ENCODE results near the gene NKG7. TPM values are rescaled to one million over a fixed set of nuclear protein-coding genes. Genes with fewer than 3 reads are reported as not detected.

The NKG7 gene
- total RNA-seq, 4 donors from 2014 or later: not detected

DNA sequence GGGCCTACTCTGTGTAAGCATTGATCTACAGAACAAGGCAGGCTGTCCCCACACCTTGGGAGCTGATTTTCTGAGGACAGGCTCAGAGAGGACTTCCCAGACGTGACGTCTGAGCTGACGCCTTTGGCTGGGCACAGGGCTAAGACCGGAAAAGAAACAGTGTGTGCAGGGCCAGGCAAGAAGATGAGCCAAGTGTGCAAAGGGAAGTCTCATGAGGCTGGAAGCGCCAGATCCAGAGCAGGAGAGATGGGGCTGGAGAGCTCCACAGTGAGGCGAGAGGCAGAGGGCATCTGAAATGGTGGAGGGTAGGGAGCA is 48.3 kb downstream of the NKG7 start:
- TF ChIP-seq EP300 (IDR thresholded peaks at IDR 0.05) (no peak), POLR2AphosphoS5 (IDR thresholded peaks at IDR 0.05) (no peak), POLR2A (IDR thresholded peaks at IDR 0.05) (no peak)
- TF ChIP-seq, protein P1, sequence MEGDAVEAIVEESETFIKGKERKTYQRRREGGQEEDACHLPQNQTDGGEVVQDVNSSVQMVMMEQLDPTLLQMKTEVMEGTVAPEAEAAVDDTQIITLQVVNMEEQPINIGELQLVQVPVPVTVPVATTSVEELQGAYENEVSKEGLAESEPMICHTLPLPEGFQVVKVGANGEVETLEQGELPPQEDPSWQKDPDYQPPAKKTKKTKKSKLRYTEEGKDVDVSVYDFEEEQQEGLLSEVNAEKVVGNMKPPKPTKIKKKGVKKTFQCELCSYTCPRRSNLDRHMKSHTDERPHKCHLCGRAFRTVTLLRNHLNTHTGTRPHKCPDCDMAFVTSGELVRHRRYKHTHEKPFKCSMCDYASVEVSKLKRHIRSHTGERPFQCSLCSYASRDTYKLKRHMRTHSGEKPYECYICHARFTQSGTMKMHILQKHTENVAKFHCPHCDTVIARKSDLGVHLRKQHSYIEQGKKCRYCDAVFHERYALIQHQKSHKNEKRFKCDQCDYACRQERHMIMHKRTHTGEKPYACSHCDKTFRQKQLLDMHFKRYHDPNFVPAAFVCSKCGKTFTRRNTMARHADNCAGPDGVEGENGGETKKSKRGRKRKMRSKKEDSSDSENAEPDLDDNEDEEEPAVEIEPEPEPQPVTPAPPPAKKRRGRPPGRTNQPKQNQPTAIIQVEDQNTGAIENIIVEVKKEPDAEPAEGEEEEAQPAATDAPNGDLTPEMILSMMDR (IDR thresholded peaks at IDR 0.05): no peak
- Histone ChIP-seq H3K36me3 (no peaks in the 10 kb centered on the region), H3K4me3 (no peak overlapping the region), H3K27ac (no peak overlapping the region), H3K27me3 (peaks cover 66% of the 10 kb centered on the region), H3K9me3 (no peaks in the 10 kb centered on the region), H3K4me1 (peaks cover 14% of the 10 kb centered on the region)
- 67% methylated on average over 6 of the region's 6 CpGs for WGBS
- no peak for DNase-seq (ENCODE audit: low spot score in 2 of 2)

DNA sequence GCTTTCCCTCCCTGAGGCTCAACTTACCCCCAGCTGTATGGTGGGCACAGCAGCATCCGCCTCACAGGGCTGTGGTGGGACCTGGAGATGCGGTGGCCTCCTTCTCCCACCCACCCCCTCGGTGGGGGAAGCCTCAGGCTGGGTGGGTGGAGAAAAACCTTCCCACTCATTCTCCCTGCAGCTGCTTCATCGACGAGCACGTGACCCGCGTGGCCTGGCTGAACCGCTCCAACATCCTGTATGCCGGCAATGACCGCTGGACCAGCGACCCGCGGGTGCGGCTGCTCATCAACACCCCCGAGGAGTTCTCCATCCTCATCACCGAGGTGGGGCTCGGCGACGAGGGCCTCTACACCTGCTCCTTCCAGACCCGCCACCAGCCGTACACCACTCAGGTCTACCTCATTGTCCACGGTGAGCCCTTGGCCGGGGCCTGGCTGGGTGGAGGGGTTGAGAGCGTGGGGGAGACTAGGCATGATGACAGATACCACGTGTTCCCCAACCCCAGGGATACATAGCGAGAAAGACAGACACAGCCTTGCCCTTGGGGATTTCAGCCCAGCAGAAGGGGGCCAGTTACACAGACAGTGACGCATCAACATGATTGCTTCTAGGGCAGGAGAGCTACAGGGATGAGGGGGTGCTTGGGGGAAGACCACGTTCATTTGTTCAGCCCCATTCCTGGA is 48.8 kb downstream of the NKG7 start:
- TF ChIP-seq EP300 (IDR thresholded peaks at IDR 0.05) (no peak), POLR2AphosphoS5 (IDR thresholded peaks at IDR 0.05) (no peak), POLR2A (IDR thresholded peaks at IDR 0.05) (no peak)
- TF ChIP-seq, protein P1 (IDR thresholded peaks at IDR 0.05): no peak
- no peak overlapping the region for H3K27ac ChIP-seq
- no peaks in the 10 kb centered on the region for H3K36me3 ChIP-seq
- no peak for DNase-seq (ENCODE audit: low spot score in 2 of 2)
- H3K27me3 ChIP-seq: peaks cover 64% of the 10 kb centered on the region
- H3K4me1 ChIP-seq: peaks cover 14% of the 10 kb centered on the region
- H3K4me3 ChIP-seq: no peak overlapping the region
- H3K9me3 ChIP-seq: no peaks in the 10 kb centered on the region
- WGBS: 80% methylated on average over 24 of the region's 29 CpGs

DNA sequence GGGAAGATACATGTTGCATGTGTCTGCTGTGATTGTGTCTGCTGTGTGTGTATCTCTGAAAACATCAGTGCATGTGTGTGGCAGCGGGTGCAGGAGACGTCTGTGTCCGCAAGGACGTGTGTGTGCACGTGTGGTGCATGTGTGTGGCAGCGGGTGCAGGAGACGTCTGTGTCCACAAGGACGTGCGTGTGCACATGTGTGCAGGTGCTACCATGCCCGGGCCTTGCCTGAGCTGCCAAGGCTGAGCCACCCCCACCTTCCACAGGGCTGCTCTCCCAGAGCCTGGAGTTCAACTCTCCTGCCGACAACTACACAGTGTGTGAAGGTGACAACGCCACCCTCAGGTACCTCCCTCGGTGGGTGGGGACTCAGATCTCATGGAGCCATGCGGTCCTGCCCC is 50.7 kb downstream of the NKG7 start:
- H3K36me3 ChIP-seq: no peaks in the 10 kb centered on the region
- H3K4me3 ChIP-seq: no peak overlapping the region
- 61% methylated on average over 13 of the region's 14 CpGs for WGBS
- TF ChIP-seq, protein P1 (IDR thresholded peaks at IDR 0.05): no peak
- TF ChIP-seq POLR2AphosphoS5 (IDR thresholded peaks at IDR 0.05) (no peak), POLR2A (IDR thresholded peaks at IDR 0.05) (no peak), EP300 (IDR thresholded peaks at IDR 0.05) (no peak)
- no peaks in the 10 kb centered on the region for H3K4me1 ChIP-seq
- DNase-seq (ENCODE audit: low spot score in 2 of 2): no peak
- no peak overlapping the region for H3K27ac ChIP-seq
- no peaks in the 10 kb centered on the region for H3K9me3 ChIP-seq
- H3K27me3 ChIP-seq: peaks cover 55% of the 10 kb centered on the region

Other genes with a start within 250 kb of the NKG7 start
- 1 to 10 TPM in 1 of 4 donors, under 1 TPM in 2, not detected in 1; 0.68 to 1.3 (median 0.83) TPM for gene SIGLEC9, start 247.7 kb downstream of the NKG7 start, total RNA-seq
- gene SIGLEC7, start 230.4 kb downstream of the NKG7 start, total RNA-seq: not detected
- 1 to 10 TPM in 3 of 4 donors, under 1 TPM in 1; 0.51 to 7.0 (median 2.4) TPM for gene CD33, start 147.6 kb downstream of the NKG7 start, total RNA-seq
- gene SIGLECL1, start 121.6 kb downstream of the NKG7 start, total RNA-seq: not detected
- gene IGLON5, start 61.0 kb downstream of the NKG7 start, total RNA-seq: under 1 TPM in 1 of 4 donors, not detected in 3; 0.26 TPM
- 10 to 100 TPM; 20.4 to 35.6 (median 28.8) TPM for gene VSIG10L, start 30.5 kb downstream of the NKG7 start, total RNA-seq
- gene ETFB, start 6.3 kb downstream of the NKG7 start, total RNA-seq: 10 to 100 TPM; 56.7 to 69.7 (median 63.6) TPM
- gene CLDND2, start 3.7 kb downstream of the NKG7 start, total RNA-seq: not detected
- not detected for gene LIM2, start 15.3 kb upstream of the NKG7 start, total RNA-seq
- not detected for gene C19orf84, start 17.9 kb upstream of the NKG7 start, total RNA-seq
- gene SIGLEC10, start 45.0 kb upstream of the NKG7 start, total RNA-seq: 1 to 10 TPM; 1.2 to 3.5 (median 1.6) TPM
- gene SIGLEC8, start 85.8 kb upstream of the NKG7 start, total RNA-seq: 1 to 10 TPM in 1 of 4 donors, under 1 TPM in 1, not detected in 2; 0.21 to 1.0 TPM
- not detected for gene CEACAM18, start 105.9 kb upstream of the NKG7 start, total RNA-seq
- gene SIGLEC12, start 129.1 kb upstream of the NKG7 start, total RNA-seq: not detected
- under 1 TPM in 2 of 4 donors, not detected in 2; 0.26 to 0.30 TPM for gene SIGLEC6, start 159.0 kb upstream of the NKG7 start, total RNA-seq
- gene ZNF175, start 198.6 kb upstream of the NKG7 start, total RNA-seq: 10 to 100 TPM in 1 of 4 donors, 1 to 10 TPM in 3; 2.0 to 12.1 (median 5.1) TPM

Measured in suprapubic skin (tissue), 4 donors.